GM21526 (cell line): ENCODE data around the gene ANAPC2.

ENCODE experiments used
- ATAC-seq: cut with Tn5 transposase; IDR thresholded peaks from one replicate; pipeline ENCODE4 v1.9.1; 2021; ENCODE audit warnings: moderate library complexity; ENCODE audit not compliant: unreplicated experiment, low FRiP score

ANAPC2 gene

GRCh38 chr9:137176302-137177182, 11.8 kb downstream of the ANAPC2 start:
- ATAC-seq: no peak

GRCh38 chr9:137175345-137175961, 12.9 kb downstream of the ANAPC2 start:
- no peak for ATAC-seq

- no peak for ATAC-seq
Measured at GRCh38 chr9:137174722-137175293, 13.6 kb downstream of the ANAPC2 start.

GRCh38 chr9:137173796-137174664, 14.3 kb downstream of the ANAPC2 start:
- ATAC-seq: no peak

GRCh38 chr9:137172901-137173795, 15.2 kb downstream of the ANAPC2 start:
- no peak for ATAC-seq

- ATAC-seq: no peak
Measured at GRCh38 chr9:137171149-137171900, 17.0 kb downstream of the ANAPC2 start.

GRCh38 chr9:137170486-137171148, 17.7 kb downstream of the ANAPC2 start:
- no peak for ATAC-seq

- ATAC-seq: no peak
Measured at GRCh38 chr9:137169896-137170358, 18.4 kb downstream of the ANAPC2 start, which contains the start of gene LRRC26. Gene LRRC26 (minus strand): TSS chr9:137170051. CDS start chr9:137169943, 108 bp downstream.

- no peak for ATAC-seq
Measured at GRCh38 chr9:137168904-137169856, 19.2 kb downstream of the ANAPC2 start.

- ATAC-seq: no peak
Measured at GRCh38 chr9:137168573-137168903, 19.8 kb downstream of the ANAPC2 start.

- no peak for ATAC-seq
Measured at GRCh38 chr9:137167747-137168572, 20.4 kb downstream of the ANAPC2 start.

GRCh38 chr9:137167277-137167746, 21.0 kb downstream of the ANAPC2 start:
- ATAC-seq: no peak

- ATAC-seq: no peak
Measured at GRCh38 chr9:137166380-137167229, 21.8 kb downstream of the ANAPC2 start.

- ATAC-seq: no peak
Measured at GRCh38 chr9:137165250-137165836, 23.0 kb downstream of the ANAPC2 start.
